Activated B cell treated with CpG ODN at 0.5 μM for 24 hours (primary cell): ENCODE data around the gene OR7C1. TPM values are rescaled to one million over a fixed set of nuclear protein-coding genes. Genes with fewer than 3 reads are reported as not detected.
"Not testable (repeated sequence)": the region's sequence is repeated elsewhere in the genome, so short reads cannot be mapped to it uniquely, and the experiment has no call there.

Experiments used
- ATAC-seq: fragments of 200-7000 bp; cut with Tn5 transposase; one replicate; pipeline ENCODE4 v1.10.0; 2021; ENCODE audit warnings: low read depth, mild to moderate bottlenecking, moderate library complexity
- CTCF ChIA-PET: fragments of 350-600 bp; sonication (Branson Sonifier 250); formaldehyde crosslinking; loops from one replicate; lab custom pipeline; 2021; ENCODE audit warnings: antibody characterized with exemption; lab: Charles Lee
- POLR2A ChIA-PET: fragments of 350-600 bp; sonication (Branson Sonifier 250); formaldehyde crosslinking; loops from one replicate; lab custom pipeline; 2021; ENCODE audit warnings: antibody characterized with exemption; lab: Charles Lee
- DNase-seq: peaks from one replicate; pipeline ENCODE4 v3.0.0; 2022
- H3K27ac Mint-ChIP-seq: one replicate; pipeline ENCODE4 v1.8.0; 2020; ENCODE audit warnings: mixed read lengths
- H3K27me3 Mint-ChIP-seq: one replicate; pipeline ENCODE4 v1.8.0; 2021; ENCODE audit warnings: mixed read lengths
- H3K36me3 Mint-ChIP-seq: one replicate; pipeline ENCODE4 v1.8.0; 2021; ENCODE audit warnings: low read depth, mixed read lengths
- H3K4me1 Mint-ChIP-seq: one replicate; pipeline ENCODE4 v1.8.0; 2021; ENCODE audit warnings: mixed read lengths
- H3K4me3 Mint-ChIP-seq: one replicate; pipeline ENCODE4 v1.8.0; 2020; ENCODE audit warnings: mild to moderate bottlenecking, mixed read lengths
- H3K9me3 Mint-ChIP-seq: one replicate; pipeline ENCODE4 v1.8.0; 2020; ENCODE audit warnings: mixed read lengths
- intact Hi-C: fragments of 100-400 bp; cut with micrococcal nuclease; formaldehyde crosslinking; loops from one replicate; pipeline ENCODE4 v1.15.1; 2024
- total RNA-seq: library from RNA; stranded (reverse); gene quantifications from 2 replicates; pipeline ENCODE4 v1.2.3, GENCODE V29; 2022
- TF ChIP-seq, protein P1 (sequence below): fragments of 200-600 bp; IDR thresholded peaks from one replicate; pipeline ENCODE4 v1.8.0; 2022; ENCODE audit warnings: antibody characterized with exemption, mild to moderate bottlenecking

OR7C1 gene
- total RNA-seq, 1 donor from 2014 or later, result not detected

DNA sequence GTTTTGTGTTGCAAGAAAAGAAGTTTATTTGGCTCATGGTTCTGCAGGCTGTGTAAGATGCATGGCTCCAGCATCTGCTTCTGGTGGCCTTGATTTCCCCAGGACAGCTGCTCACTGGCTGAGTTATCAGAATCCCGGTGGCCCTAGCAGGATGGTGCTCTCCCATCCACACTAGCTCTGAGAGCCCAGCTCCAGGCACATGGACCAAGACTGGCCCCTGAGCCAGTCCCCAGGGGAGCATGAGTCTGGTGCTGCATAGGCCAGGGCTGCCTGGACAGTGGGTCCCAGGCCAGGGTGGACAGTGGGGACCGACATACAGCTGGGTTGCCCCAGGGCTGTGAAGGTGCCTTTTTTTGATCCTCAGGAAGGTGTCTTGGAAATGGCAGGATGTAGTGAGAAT, 67.0 kb downstream of the OR7C1 start:
- TF ChIP-seq, protein P1, sequence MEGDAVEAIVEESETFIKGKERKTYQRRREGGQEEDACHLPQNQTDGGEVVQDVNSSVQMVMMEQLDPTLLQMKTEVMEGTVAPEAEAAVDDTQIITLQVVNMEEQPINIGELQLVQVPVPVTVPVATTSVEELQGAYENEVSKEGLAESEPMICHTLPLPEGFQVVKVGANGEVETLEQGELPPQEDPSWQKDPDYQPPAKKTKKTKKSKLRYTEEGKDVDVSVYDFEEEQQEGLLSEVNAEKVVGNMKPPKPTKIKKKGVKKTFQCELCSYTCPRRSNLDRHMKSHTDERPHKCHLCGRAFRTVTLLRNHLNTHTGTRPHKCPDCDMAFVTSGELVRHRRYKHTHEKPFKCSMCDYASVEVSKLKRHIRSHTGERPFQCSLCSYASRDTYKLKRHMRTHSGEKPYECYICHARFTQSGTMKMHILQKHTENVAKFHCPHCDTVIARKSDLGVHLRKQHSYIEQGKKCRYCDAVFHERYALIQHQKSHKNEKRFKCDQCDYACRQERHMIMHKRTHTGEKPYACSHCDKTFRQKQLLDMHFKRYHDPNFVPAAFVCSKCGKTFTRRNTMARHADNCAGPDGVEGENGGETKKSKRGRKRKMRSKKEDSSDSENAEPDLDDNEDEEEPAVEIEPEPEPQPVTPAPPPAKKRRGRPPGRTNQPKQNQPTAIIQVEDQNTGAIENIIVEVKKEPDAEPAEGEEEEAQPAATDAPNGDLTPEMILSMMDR, result no peak
- peaks cover 3% of the 10 kb centered on the region for H3K36me3 Mint-ChIP-seq
- ChIA-PET POLR2A (no interaction called here), CTCF (no interaction called here)
- peaks cover 10% of the 10 kb centered on the region for H3K27me3 Mint-ChIP-seq
- H3K9me3 Mint-ChIP-seq, result no peaks in the 10 kb centered on the region
- H3K4me3 Mint-ChIP-seq, result no peak overlapping the region
- intact Hi-C loops, result no loop called here
- DNase-seq, result no peak
- ATAC-seq, result no peak
- peaks cover 7% of the 10 kb centered on the region for H3K4me1 Mint-ChIP-seq
- H3K27ac Mint-ChIP-seq, result no peak overlapping the region

- DNase-seq (no peak), ATAC-seq (no peak)
- intact Hi-C loops, result no loop called here
- no peaks in the 10 kb centered on the region for H3K9me3 Mint-ChIP-seq
- peaks cover 10% of the 10 kb centered on the region for H3K27me3 Mint-ChIP-seq
- ChIA-PET CTCF (no interaction called here), POLR2A (no interaction called here)
- no peak overlapping the region for H3K4me3 Mint-ChIP-seq
- peaks cover 7% of the 10 kb centered on the region for H3K4me1 Mint-ChIP-seq
- peaks cover 3% of the 10 kb centered on the region for H3K36me3 Mint-ChIP-seq
- H3K27ac Mint-ChIP-seq, result no peak overlapping the region
- TF ChIP-seq, protein P1, result no peak
These were observed 67.5 kb downstream of the OR7C1 start for GRCh38 chr19:14767466-14767971.

- H3K27ac Mint-ChIP-seq, CTCF ChIA-PET, POLR2A ChIA-PET, intact Hi-C loops, H3K36me3 Mint-ChIP-seq, H3K4me1 Mint-ChIP-seq, H3K9me3 Mint-ChIP-seq, H3K4me3 Mint-ChIP-seq, ATAC-seq, DNase-seq: not testable (repeated sequence)
- peaks cover 10% of the 10 kb centered on the region for H3K27me3 Mint-ChIP-seq
These were observed 69.1 kb downstream of the OR7C1 start for GRCh38 chr19:14765841-14766240.

GRCh38 chr19:14765403-14765802, 69.6 kb downstream of the OR7C1 start:
- H3K27ac Mint-ChIP-seq, H3K4me3 Mint-ChIP-seq, POLR2A ChIA-PET, H3K36me3 Mint-ChIP-seq, intact Hi-C loops, CTCF ChIA-PET, ATAC-seq, H3K4me1 Mint-ChIP-seq, DNase-seq, H3K9me3 Mint-ChIP-seq: not testable (repeated sequence)
- peaks cover 10% of the 10 kb centered on the region for H3K27me3 Mint-ChIP-seq

DNA sequence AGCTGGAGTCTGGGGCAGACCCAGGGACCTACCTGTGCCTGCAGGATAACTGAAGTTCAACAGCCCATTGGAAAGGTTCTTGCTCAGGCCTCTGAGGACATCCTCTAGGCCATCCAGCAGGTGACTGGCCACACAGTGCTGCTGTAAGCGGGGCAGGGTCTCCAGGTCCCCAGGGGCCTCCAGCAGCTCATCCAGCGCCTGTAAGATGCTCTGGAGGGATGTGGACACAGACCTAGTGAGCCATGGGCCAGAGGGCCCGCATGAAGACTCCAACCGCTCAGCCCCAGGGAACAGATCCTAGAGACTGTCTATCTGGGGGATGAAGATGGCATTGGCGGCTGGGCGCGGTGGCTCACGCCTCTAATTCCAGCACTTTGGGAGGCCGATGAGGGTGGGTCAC, 70.6 kb downstream of the OR7C1 start:
- ChIA-PET POLR2A (no interaction called here), CTCF (no interaction called here)
- TF ChIP-seq, protein P1, result no peak
- intact Hi-C loops, result no loop called here
- Mint-ChIP-seq H3K4me3 (no peak overlapping the region), H3K4me1 (no peaks in the 10 kb centered on the region), H3K27me3 (peaks cover 10% of the 10 kb centered on the region), H3K27ac (no peak overlapping the region), H3K9me3 (no peaks in the 10 kb centered on the region), H3K36me3 (peaks cover 3% of the 10 kb centered on the region)
- ATAC-seq, result no peak
- DNase-seq, result no peak

DNA sequence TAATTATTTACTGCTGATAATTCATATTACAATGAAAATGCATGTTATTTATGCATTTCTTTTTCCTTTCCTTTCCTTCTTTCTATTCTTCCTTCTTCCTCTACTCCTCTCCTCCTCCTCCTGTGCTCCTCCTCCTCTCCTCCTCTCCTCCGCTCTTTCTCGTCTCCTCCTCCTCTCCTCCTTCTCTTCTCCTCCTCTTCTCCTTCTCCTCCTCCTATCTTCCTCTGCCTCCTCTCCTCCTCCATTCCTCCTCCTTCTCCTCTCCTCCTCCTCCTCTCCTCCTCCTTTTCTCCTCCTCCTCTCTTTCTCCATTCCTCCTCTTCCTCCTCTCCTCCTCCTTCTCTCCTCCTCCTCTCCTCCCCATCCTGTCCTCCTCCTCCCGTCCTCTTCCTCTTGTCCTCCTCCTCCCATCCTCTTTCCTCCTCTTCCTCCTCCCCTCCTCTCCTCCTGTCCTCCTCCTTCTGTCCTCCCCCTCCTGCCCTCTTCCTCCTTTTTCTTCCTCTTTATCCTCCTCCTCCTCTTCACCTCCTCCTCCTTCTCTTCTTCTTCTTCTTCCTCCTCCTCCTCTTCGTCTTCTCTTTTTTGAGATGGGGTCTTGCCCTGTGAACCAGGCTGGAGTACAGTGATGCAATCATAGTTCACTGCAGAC, 71.4 kb downstream of the OR7C1 start:
- H3K27me3 Mint-ChIP-seq, result peaks cover 10% of the 10 kb centered on the region
- TF ChIP-seq, protein P1, result no peak
- DNase-seq (no peak), ATAC-seq (no peak)
- CTCF ChIA-PET, result no interaction called here
- H3K36me3 Mint-ChIP-seq, result peaks cover 3% of the 10 kb centered on the region
- H3K9me3 Mint-ChIP-seq, result no peaks in the 10 kb centered on the region
- H3K4me3 Mint-ChIP-seq, result no peak overlapping the region
- no peak overlapping the region for H3K27ac Mint-ChIP-seq
- POLR2A ChIA-PET, result no interaction called here
- intact Hi-C loops, result no loop called here
- H3K4me1 Mint-ChIP-seq, result no peaks in the 10 kb centered on the region
